Measurements from ENCODE around the gene PTCD2.
A peak's percentile ranks its signal among the peaks of the same experiment; 100 is the strongest.

The PTCD2 gene, protein sequence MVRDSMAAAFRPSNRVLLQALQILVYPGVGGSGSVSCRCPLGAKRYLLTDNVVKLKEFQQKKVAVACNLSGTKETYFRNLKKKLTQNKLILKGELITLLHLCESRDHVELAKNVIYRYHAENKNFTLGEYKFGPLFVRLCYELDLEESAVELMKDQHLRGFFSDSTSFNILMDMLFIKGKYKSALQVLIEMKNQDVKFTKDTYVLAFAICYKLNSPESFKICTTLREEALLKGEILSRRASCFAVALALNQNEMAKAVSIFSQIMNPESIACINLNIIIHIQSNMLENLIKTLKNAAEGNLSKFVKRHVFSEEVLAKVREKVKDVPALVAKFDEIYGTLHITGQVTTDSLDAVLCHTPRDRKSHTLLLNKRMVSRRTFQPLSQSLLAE

DNA sequence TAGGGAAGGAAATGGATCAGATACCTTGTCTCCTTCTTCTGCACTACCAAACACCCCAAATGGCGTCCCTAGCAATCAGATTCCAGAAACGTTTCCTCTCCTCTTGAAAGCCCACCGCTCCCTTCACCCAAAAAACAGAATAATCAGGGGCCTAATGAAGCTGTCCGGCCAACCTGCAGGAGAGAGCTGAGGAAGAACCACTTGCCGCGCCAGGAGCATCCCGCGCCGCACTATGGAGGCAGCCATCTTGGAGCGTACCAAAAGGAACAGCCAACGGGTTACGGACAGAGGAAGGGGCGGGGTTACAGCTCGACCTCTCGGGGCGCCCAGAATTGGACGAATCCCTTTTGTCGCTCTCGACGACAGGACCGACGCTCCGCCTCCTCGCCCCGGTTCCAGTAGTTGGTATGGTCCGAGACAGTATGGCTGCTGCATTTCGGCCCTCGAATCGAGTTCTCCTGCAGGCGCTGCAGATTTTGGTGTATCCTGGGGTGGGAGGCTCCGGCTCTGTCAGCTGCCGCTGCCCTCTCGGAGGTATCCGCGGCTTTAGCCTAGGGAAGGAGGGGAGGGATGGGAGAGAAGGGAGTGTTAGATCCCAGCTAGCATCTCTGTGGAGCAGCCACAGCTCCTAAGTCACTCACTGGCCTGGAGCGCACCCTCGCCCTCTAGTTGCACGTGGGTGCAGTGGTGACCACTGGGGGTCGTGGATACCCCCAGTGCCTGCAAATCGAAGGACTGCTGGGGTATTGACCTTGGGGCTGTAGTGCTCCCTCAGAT lies at the start of gene PTCD2, which contains the start of gene MRPS27:
PTCD2 (plus strand) TSS at position 398 of the 777 bp plus-strand sequence; CDS start at position 408, 10 bp downstream.
MRPS27 (minus strand) TSS at position 265 of the 777 bp plus-strand sequence; CDS start at position 246, 19 bp downstream.
- H3K4me3 ChIP-seq (ENCODE audit: control insufficient read depth, low read depth, low read length), result peak within 1 kb of the TSS; percentile 99
- DNase-seq (ENCODE audit: low read depth), result peak; percentile 99
- TF ChIP-seq, protein P1, sequence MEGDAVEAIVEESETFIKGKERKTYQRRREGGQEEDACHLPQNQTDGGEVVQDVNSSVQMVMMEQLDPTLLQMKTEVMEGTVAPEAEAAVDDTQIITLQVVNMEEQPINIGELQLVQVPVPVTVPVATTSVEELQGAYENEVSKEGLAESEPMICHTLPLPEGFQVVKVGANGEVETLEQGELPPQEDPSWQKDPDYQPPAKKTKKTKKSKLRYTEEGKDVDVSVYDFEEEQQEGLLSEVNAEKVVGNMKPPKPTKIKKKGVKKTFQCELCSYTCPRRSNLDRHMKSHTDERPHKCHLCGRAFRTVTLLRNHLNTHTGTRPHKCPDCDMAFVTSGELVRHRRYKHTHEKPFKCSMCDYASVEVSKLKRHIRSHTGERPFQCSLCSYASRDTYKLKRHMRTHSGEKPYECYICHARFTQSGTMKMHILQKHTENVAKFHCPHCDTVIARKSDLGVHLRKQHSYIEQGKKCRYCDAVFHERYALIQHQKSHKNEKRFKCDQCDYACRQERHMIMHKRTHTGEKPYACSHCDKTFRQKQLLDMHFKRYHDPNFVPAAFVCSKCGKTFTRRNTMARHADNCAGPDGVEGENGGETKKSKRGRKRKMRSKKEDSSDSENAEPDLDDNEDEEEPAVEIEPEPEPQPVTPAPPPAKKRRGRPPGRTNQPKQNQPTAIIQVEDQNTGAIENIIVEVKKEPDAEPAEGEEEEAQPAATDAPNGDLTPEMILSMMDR (conservative IDR thresholded peaks at IDR 0.05; ENCODE audit: control insufficient read depth, insufficient read depth, low read depth, low read length), result peak; percentile 11

DNA sequence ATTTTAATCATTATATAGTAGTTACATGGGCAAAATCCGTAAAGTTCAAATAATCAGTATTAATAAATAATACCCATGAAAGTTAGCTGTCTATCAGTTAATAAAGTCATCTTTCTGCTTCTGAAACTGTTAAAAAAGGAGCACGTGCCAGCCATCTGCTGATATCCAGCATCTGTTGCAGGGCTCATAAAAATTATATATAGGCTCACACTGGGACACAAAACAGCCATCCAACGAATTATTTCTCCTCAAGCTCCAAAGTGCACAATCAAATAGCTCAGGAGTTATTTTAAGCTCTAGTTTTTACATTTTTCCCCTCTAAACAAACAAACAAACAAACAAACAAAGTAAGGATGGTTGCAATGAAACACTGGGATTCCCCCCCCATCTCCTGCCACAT lies 48.5 kb upstream of the PTCD2 start:
- DNase-seq (ENCODE audit: low read depth), result no peak
- no peak overlapping the region for H3K4me3 ChIP-seq (ENCODE audit: control insufficient read depth, low read depth, low read length)
- TF ChIP-seq, protein P1 (conservative IDR thresholded peaks at IDR 0.05; ENCODE audit: control insufficient read depth, insufficient read depth, low read depth, low read length), result no peak

DNA sequence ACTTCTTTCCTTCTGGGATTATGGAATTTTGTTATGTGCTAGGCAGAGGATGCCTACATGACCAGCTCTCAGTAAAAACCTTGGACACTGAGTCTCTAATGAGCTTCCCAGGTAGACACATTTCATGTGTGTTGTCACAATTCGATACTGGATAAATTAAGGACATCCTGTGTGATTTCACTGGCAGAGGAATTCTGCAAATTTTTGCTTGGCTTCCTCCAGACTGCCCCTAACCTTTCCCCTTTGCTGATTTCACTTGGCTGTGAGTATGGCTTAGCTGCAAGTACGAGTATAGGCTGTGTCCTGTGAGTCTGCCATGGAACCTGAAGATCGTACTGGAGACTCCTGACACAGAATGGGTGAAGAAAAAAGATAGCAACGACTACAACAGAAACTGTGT lies 47.8 kb upstream of the PTCD2 start:
- TF ChIP-seq, protein P1 (conservative IDR thresholded peaks at IDR 0.05; ENCODE audit: control insufficient read depth, insufficient read depth, low read depth, low read length), result no peak
- no peak for DNase-seq (ENCODE audit: low read depth)
- H3K4me3 ChIP-seq (ENCODE audit: control insufficient read depth, low read depth, low read length), result no peak overlapping the region

DNA sequence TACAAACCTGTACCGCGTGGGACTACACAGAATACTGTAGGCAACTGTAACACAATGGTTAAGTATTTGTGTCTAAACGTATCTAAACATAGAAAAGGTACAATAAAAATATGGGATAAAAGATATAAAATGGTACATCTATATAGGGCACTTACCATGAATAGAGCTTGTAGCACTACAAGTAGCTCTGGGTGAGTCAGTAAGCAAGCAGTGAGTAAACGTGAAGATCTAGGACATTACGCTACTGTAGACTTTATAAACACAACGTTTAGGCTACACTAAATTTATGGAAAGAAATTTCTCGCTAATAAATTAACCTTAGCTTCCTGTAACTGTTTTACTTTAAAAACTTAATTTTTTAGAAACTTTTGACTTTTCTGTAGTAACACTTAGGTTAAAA lies 46.6 kb upstream of the PTCD2 start:
- TF ChIP-seq, protein P1 (conservative IDR thresholded peaks at IDR 0.05; ENCODE audit: control insufficient read depth, insufficient read depth, low read depth, low read length), result no peak
- no peak overlapping the region for H3K4me3 ChIP-seq (ENCODE audit: control insufficient read depth, low read depth, low read length)

DNA sequence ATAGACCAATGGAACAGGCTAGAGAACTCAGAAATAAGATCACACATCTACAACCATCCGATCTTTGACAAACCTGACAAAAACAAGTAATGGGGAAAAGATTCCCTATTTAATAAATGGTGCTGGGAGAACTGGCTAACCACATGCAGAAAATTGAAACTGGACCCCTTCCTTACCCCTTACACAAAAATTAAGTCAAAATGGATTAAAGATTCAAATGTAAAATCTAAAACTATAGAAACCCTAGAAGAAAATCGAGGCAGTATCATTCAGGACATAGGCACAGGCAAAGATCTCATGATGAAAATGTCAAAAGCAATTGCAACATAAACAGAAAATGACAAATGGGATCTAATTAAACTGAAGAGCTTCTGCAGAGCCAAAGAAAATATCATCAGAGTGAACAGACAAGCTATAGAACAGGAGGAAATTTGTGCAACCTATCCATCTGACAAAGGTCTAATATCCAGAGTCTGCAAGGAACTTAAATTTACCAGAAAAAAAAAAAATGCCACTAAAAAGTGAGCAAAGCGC lies 43.9 kb upstream of the PTCD2 start:
- TF ChIP-seq, protein P1 (conservative IDR thresholded peaks at IDR 0.05; ENCODE audit: control insufficient read depth, insufficient read depth, low read depth, low read length), result no peak
- H3K4me3 ChIP-seq (ENCODE audit: control insufficient read depth, low read depth, low read length), result no peak overlapping the region
- no peak for DNase-seq (ENCODE audit: low read depth)

More for the DNA sequence above, 46.6 kb upstream of the PTCD2 start:
- no peak for DNase-seq (ENCODE audit: low read depth)

DNA sequence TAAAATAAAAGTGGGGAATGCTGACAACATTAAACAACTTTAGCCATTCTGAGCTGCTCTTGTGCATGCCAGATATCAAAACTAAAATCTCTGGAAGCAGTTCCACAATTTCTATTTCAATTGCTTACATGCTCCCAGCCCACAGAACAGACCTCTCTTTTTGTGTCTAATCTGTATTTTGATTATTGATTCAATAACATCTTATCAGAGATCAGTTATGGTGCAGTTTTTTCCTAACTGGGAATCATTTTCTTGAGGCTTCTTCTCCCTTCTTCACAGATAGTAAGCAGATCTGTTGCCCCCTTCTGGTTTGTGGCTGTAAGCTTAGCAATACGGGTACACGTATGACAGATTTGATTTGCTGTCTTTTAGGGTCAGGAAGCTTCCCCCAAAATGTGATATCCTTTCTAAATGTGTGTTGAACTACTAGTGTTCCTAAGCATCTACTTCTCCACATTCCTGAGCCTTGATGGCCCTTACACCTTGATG lies 39.5 kb upstream of the PTCD2 start:
- TF ChIP-seq, protein P1 (conservative IDR thresholded peaks at IDR 0.05; ENCODE audit: control insufficient read depth, insufficient read depth, low read depth, low read length), result peak; percentile 74
- no peak overlapping the region for H3K4me3 ChIP-seq (ENCODE audit: control insufficient read depth, low read depth, low read length)
- DNase-seq (ENCODE audit: low read depth), result peak; percentile 70
